Activated CD4-positive, alpha-beta T cell treated with anti-CD3 and anti-CD28 coated beads, Interleukin-2, Interleukin-6, amounts not matched to agents 100 ng/mL and 50 ng/mL, durations not matched to agents 16 hours and 8 hours (primary cell): Measurements from ENCODE around the gene STAC2.
A peak's percentile ranks its signal among the peaks of the same experiment; 100 is the strongest.
"Not testable (repeated sequence)": the region's sequence is repeated elsewhere in the genome, so short reads cannot be mapped to it uniquely, and the experiment has no call there.

Experiments used
- DNase-seq: peaks from one replicate; pipeline ENCODE4 v3.0.0-alpha.2; 2020

STAC2 gene

GRCh38 chr17:39225308-39225958, at the start of gene STAC2:
STAC2 (minus strand) TSS chr17:39225945; CDS start chr17:39225502, 443 bp downstream.
- DNase-seq: no peak

GRCh38 chr17:39271546-39271945, 45.8 kb upstream of the STAC2 start:
- no peak for DNase-seq

GRCh38 chr17:39270923-39271322, 45.2 kb upstream of the STAC2 start:
- DNase-seq: peak; percentile 9

GRCh38 chr17:39264119-39264518, 38.4 kb upstream of the STAC2 start:
- no peak for DNase-seq

GRCh38 chr17:39261286-39261685, 35.5 kb upstream of the STAC2 start:
- DNase-seq: peak; percentile 43

- no peak for DNase-seq
Observed at GRCh38 chr17:39252788-39253460, 27.2 kb upstream of the STAC2 start.

GRCh38 chr17:39251997-39252396, 26.3 kb upstream of the STAC2 start:
- no peak for DNase-seq

- DNase-seq: not testable (repeated sequence)
Observed at GRCh38 chr17:39250076-39250475, 24.3 kb upstream of the STAC2 start.

GRCh38 chr17:39246274-39246673, 20.5 kb upstream of the STAC2 start:
- no peak for DNase-seq

GRCh38 chr17:39244600-39245570, 19.1 kb upstream of the STAC2 start:
- peak; percentile 90 for DNase-seq

- no peak for DNase-seq
Observed at GRCh38 chr17:39244016-39244599, 18.4 kb upstream of the STAC2 start.

GRCh38 chr17:39243155-39243554, 17.4 kb upstream of the STAC2 start:
- no peak for DNase-seq

- no peak for DNase-seq
Observed at GRCh38 chr17:39240631-39241030, 14.9 kb upstream of the STAC2 start.

GRCh38 chr17:39239640-39240314, 14.0 kb upstream of the STAC2 start:
- DNase-seq: peak; percentile 72

GRCh38 chr17:39238311-39238972, 12.7 kb upstream of the STAC2 start:
- peak; percentile 88 for DNase-seq

- no peak for DNase-seq
Observed at GRCh38 chr17:39237586-39237985, 11.8 kb upstream of the STAC2 start.

GRCh38 chr17:39236981-39237441, 11.3 kb upstream of the STAC2 start:
- DNase-seq: no peak

GRCh38 chr17:39236450-39236927, 10.7 kb upstream of the STAC2 start:
- DNase-seq: no peak

- DNase-seq: peak; percentile 76
Observed at GRCh38 chr17:39235555-39236449, 10.1 kb upstream of the STAC2 start.
